Measurements from ENCODE around the gene OR10AD1.
A peak's percentile ranks its signal among the peaks of the same experiment; 100 is the strongest.

OR10AD1 gene

DNA sequence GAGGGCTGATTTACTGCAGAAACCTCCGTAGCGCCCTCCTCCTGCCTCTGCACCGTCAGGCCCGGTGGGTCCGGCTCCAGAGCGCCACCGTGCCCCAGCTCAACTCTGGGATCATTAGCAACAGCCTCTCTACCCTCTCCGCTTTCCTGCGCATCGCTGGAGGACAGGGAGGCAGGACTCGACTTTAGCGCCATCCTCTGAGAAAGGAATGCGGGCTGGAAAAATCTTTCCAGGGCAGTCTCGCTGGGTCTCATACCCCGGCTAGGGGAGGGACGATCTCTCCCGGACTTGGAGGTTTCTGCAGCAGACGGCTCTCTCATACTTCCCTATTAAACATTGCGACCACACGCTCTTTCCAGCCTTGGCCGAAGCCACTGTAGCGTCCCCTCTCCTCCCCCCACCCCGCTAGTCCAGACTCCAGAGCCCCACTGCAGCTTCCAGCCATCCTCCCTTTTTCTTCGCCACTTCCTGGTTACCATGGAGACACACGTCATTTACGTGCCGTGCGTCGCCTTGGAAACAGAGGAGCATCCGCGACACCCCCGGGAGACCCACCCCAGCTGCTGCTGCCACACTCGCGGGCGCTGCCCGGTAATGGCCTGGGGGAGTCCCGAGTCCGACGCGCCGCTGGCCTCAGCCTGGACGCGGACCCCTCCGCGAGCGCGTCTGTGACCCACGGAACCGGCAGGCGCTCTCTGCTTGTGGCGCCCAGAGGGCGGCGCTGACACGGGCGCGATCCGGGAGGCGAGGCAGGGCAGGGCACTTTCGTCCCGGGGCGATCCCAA lies 19.8 kb downstream of the OR10AD1 start, which contains the start of gene CCDC184:
Gene CCDC184 (plus strand): TSS at position 554 of the 785 bp plus-strand sequence. CDS start 479 bp downstream, outside the sequence.
- H3K4me3 ChIP-seq (ENCODE audit: low read depth, low read length): peak within 1 kb of the TSS; percentile 61
- DNase-seq (ENCODE audit: low read depth): peak; percentile 66
- TF ChIP-seq, protein P1, sequence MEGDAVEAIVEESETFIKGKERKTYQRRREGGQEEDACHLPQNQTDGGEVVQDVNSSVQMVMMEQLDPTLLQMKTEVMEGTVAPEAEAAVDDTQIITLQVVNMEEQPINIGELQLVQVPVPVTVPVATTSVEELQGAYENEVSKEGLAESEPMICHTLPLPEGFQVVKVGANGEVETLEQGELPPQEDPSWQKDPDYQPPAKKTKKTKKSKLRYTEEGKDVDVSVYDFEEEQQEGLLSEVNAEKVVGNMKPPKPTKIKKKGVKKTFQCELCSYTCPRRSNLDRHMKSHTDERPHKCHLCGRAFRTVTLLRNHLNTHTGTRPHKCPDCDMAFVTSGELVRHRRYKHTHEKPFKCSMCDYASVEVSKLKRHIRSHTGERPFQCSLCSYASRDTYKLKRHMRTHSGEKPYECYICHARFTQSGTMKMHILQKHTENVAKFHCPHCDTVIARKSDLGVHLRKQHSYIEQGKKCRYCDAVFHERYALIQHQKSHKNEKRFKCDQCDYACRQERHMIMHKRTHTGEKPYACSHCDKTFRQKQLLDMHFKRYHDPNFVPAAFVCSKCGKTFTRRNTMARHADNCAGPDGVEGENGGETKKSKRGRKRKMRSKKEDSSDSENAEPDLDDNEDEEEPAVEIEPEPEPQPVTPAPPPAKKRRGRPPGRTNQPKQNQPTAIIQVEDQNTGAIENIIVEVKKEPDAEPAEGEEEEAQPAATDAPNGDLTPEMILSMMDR (conservative IDR thresholded peaks at IDR 0.05; ENCODE audit: low read depth, low read length): peak; percentile 47

DNA sequence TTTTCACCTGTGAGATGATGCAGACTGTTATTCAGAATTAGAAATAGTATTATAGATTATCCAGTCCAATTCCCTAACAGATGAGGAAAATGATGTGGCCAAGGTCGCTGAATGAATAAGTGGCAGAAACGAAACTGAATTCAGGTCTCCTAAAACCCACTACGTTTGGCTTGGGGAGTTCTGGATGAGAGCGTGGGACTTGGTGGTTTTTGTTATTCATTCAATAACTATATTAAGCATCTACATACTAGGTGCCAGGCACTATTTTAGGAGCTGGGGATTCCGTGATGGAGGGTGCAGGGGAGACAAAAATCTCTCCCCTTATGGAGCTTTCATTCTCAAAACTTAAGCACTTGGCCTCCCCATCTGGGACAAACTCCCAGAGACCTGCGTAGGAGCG lies 20.5 kb downstream of the OR10AD1 start:
- TF ChIP-seq, protein P1 (conservative IDR thresholded peaks at IDR 0.05; ENCODE audit: low read depth, low read length): no peak
- DNase-seq (ENCODE audit: low read depth): no peak
- H3K4me3 ChIP-seq (ENCODE audit: low read depth, low read length): peak overlapping the region; percentile 61

DNA sequence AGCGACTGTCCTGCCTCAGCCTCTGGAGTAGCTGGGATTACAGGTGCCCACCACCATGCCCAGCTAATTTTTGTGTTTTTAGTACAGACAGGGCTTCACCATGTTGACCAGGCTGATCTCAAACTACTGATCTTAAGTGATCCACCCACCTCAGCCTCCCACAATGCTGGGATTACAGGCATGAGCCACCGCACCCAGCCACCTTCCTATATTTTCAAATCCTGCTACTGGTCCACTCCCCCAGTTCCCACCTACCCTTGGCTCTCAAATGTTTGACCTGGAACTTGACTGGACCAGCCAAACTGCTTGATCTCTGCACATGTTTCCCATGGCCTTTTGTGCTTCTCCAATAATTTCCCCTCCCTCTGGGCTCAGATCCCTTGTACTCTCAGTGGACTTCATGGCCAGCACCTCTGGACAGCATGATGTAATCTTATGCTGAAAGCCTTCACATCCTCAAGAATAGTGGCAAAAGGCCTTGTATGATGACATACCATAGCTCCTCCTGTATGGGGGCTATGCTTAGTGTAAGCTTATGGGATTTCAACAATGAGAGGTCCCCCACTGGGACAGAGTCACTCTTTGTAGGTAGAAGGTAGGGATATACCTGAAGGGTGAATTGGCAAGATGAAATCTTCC lies 22.1 kb downstream of the OR10AD1 start:
- no peak overlapping the region for H3K4me3 ChIP-seq (ENCODE audit: low read depth, low read length)
- no peak for DNase-seq (ENCODE audit: low read depth)
- TF ChIP-seq, protein P1 (conservative IDR thresholded peaks at IDR 0.05; ENCODE audit: low read depth, low read length): no peak

DNA sequence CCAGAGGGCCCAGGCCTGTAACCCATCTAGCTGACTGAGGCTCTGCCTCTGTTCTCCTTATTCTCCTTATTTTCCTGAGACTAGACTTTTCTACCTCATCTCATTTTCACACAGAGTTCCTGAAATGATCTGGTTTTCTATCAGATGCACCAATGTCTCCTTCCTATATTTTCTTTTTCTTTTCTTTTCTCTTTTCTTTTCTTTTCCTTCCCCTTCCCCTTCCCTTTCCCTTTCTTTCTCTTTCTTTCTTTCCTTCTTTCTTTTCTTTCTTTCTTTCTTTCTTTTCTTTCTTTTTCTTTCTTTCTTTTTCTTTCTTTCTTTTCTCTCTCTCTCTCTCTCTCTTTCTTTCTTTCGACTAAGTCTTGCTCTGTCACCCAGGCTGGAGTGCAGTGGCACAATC lies 22.7 kb downstream of the OR10AD1 start:
- TF ChIP-seq, protein P1 (conservative IDR thresholded peaks at IDR 0.05; ENCODE audit: low read depth, low read length): no peak
- no peak for DNase-seq (ENCODE audit: low read depth)
- H3K4me3 ChIP-seq (ENCODE audit: low read depth, low read length): no peak overlapping the region

DNA sequence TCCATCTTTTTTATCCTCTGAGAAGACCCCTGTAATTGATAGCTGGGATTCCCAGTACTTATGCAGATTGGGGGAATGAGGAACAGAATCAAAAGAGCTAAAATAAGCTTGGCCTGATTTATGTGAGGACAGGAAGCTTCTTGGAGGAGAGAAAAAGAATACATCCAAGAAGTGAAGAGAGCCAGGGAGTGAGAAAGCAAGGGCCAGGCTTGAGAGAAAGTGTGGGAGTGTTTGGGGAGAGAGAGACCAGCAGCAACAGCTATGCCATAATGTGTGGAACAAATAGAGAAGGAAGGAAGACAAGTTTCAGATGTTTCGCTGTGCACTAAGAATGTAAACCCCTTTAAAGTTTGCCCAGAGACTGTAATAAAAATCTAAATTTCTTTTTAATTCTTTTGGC lies 23.6 kb downstream of the OR10AD1 start:
- TF ChIP-seq, protein P1 (conservative IDR thresholded peaks at IDR 0.05; ENCODE audit: low read depth, low read length): no peak
- no peak overlapping the region for H3K4me3 ChIP-seq (ENCODE audit: low read depth, low read length)
- no peak for DNase-seq (ENCODE audit: low read depth)

DNA sequence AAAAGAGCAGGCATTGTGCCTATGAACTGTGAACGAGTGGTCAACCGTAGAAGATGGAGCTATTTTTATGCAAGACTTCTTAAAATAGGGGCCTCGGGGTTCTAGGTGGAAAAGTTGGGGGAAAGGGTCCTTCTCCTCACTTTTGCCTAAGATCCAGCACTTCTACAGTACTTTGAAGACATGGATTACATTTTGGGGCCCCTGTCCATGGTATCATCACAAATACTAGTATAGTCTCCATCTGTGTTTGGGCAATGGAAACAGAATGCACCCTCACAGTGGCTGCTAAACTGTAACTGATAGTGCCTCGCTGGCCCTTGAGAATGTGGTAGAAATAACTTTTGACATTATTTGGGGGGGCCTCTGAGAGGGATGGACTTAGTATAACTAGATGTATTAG lies 25.1 kb downstream of the OR10AD1 start:
- DNase-seq (ENCODE audit: low read depth): no peak
- H3K4me3 ChIP-seq (ENCODE audit: low read depth, low read length): no peak overlapping the region
- TF ChIP-seq, protein P1 (conservative IDR thresholded peaks at IDR 0.05; ENCODE audit: low read depth, low read length): no peak

Data from choroid plexus epithelial cell (primary cell).